Renal pelvis (tissue), 4 donors: ENCODE results near the gene CEP97. TPM values are rescaled to one million over a fixed set of nuclear protein-coding genes. Genes with fewer than 3 reads are reported as not detected.
"Not testable (repeated sequence)": the region's sequence is repeated elsewhere in the genome, so short reads cannot be mapped to it uniquely, and the experiment has no call there.

Experiments
- DNase-seq: peaks from one replicate; pipeline ENCODE4 v3.0.0-alpha.2; 2013
- polyA plus RNA-seq, 3 donors: library from polyadenylated mRNA; unstranded; fragments of 120-200 nt; gene quantifications; one replicate each; pipeline ENCODE4 v1.2.1, GENCODE V29; 2013; ENCODE audit not compliant: insufficient read length in 3 of 3

The CEP97 gene
- polyA plus RNA-seq, 3 donors = 11.8 to 19.9 (median 15.1) TPM

DNA sequence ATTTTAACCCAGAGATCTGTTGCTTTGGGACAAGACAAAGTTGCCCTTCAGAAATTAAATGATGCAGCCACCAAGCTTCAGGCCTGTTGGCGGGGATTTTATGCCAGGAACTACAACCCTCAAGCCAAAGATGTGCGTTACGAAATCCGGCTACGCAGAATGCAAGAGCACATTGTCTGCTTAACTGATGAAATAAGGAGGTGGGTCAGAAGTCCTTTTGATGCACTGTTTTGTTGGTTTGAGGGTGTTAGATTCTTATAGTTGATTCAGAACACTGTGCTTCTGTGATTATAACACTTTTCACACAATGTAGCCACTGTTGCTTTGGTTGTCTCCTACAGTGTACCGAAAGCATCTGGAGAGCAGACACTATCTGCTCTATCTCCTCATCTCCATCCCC lies 33.8 kb downstream of the CEP97 start:
- no peak for DNase-seq

DNA sequence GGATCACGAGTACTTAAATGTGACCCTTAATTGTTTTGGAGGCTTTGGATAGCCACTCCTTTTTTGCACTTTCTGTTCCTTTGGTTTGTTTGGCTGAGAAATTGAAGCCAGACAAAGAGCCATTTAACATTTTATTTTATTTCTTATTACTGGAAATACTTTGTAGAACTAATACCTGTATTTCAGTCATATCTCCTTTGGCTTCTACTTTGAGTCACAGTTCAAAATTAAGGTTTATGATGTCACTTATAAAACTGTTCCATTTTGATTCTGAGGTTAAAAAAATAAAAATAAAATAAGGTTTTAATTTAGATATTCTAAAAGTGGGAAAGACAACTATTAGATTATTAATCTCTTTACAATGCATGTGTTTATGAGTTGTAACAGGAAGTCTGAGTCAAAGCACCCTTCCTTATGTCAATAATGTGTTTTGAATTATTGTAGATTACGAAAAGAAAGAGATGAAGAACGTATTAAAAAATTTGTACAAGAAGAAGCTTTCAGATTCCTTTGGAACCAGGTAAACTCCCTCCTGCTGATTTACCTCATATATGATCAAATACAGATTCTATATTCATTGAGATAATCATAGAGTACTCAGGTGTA lies 37.7 kb downstream of the CEP97 start:
- DNase-seq = no peak

DNA sequence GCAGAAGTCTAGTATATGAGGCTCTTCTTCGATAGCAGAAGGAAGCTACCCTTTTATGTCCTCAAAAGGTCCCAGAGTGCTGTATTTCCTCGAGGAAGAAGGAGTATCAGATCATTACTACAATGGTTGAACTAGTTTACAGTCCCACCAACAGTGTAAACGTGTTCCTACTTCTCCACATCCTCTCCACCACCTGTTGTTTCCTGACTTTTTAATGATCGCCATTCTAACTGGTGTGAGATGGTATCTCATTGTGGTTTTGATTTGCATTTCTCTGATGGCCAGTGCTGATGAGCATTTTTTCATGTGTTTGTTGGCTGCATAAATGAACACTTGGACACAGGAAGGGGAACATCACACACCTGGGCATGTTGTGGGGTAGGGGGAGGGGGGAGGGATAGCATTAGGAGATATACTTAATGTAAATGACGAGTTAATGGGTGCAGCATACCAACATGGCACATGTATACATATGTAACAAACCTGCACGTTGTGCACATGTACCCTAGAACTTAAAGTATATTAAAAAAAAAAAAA lies 53.4 kb downstream of the CEP97 start:
- DNase-seq = not testable (repeated sequence)

DNA sequence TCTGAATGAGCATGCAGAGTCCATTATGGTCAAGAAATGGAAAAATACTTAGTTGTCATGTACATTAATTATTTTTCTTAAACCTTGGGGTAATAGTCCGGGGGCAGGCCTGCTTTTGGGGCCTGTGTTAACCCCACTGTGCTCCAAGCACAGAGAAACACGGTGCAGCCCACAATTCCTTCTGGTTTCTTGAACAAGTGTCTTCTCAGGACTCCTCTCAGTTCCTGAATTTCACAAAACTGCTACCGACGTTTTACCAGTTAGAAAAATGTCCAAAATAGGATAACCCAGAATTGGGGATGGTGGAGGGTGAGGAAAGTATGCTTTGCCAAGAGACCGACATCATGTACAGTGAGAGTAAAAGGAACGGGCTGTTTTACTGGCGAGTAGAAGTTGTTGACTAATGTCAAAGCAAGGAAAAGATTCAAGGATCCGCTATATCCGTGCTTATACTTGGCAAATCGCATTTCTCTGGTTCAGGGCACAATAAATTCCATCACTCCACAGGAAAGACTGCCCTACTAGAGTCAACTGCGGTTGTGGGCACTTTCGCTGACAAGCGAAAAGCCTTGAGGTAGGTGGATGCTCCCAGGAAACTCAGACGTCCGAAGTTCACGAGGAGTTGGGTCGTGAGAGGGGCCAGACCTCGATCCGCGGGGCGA lies 54.1 kb downstream of the CEP97 start:
- DNase-seq = no peak

- DNase-seq = peak; percentile 80
Measured at GRCh38 chr3:101779047-101779821, 54.8 kb downstream of the CEP97 start, which contains the start of gene NXPE3. Gene NXPE3 (plus strand): TSS chr3:101779211. CDS start chr3:101785597, 6,386 bp downstream.

GRCh38 chr3:101779822-101780381 lies 55.5 kb downstream of the CEP97 start:
- no peak for DNase-seq

GRCh38 chr3:101780661-101781060 lies 56.2 kb downstream of the CEP97 start:
- no peak for DNase-seq

DNA sequence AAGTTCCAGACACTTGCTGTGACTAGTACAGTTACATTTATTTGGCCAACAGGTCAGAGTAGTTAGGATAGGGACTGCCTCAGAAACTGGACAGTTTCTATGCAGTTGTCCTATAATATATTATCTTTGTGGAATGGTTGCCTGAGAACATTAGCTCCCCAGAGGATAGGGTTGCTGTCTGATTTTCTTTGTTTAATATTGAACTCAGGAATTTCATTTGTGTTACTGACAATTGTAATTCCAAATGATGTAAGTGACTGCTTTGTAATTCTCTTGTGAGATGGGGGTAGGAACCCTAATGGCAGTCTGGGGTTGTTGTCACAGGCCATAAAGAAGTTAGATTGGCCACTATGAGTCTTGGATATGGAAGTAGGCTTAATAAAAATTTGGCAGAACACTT lies 56.8 kb downstream of the CEP97 start:
- DNase-seq = no peak

- DNase-seq = no peak
Measured at GRCh38 chr3:101784855-101785613, 60.6 kb downstream of the CEP97 start.

- no peak for DNase-seq
Measured at GRCh38 chr3:101791778-101792177, 67.4 kb downstream of the CEP97 start.

- no peak for DNase-seq
Measured at GRCh38 chr3:101796077-101796680, 71.8 kb downstream of the CEP97 start.

DNA sequence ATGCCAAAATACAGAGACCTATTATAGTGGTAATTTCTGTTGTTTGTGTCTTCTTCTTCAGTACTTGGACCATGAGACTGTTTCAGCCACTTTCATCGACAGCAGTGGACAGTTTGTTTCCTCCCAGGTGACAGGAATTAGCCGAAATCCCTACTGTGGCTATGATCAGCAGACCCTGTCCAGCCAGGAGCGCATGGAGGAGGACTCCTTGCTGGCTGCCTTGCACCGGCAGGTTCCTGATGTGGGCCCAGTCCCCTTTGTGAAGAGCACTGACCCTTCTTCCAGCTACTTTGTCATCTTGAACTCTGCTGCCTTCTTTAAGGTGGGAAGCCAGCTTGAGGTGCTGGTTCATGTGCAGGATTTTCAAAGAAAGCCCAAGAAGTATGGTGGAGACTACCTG lies 76.8 kb downstream of the CEP97 start:
- DNase-seq = no peak

DNA sequence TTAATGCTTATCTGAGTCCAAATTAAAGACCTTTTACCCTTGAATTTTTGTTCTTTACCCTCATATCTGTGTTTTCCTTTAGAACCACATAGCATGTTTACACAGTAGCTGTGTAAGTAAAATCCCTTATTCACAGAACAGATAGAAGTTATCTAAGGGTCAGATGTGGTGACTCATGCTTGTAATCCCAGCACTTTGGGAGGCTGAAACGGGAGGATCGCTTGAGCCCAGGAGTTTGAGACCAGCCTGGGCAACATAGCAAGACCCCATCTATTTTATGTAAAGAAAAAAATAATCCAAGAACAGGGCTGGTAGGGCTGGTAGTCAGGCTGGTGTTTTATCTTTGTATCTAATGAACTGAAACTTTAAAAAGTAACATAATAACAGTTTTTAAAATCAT lies 77.8 kb downstream of the CEP97 start:
- DNase-seq = no peak

GRCh38 chr3:101803173-101803782 lies 78.9 kb downstream of the CEP97 start:
- peak; percentile 64 for DNase-seq

- DNase-seq = no peak
Measured at GRCh38 chr3:101803939-101804338, 79.5 kb downstream of the CEP97 start.

DNA sequence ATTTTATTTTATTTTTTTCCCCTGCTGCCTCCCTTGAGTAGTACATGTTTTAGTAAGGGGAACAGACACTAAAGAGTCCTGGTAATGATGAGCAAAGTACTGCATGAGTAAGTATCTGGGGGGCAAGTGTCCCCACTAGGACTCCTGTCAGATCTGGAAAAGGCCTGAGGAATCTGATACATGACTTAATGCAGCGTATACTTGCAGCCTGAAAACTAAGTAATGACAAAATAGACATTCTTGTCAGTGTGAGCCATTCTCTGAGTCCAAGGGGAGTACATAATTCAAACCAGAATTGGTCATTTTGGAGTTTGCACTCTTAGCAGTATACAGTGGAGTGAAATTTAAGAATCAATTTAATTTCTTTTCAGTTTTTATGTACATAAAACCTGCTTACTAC lies 82.1 kb downstream of the CEP97 start:
- DNase-seq = no peak

DNA sequence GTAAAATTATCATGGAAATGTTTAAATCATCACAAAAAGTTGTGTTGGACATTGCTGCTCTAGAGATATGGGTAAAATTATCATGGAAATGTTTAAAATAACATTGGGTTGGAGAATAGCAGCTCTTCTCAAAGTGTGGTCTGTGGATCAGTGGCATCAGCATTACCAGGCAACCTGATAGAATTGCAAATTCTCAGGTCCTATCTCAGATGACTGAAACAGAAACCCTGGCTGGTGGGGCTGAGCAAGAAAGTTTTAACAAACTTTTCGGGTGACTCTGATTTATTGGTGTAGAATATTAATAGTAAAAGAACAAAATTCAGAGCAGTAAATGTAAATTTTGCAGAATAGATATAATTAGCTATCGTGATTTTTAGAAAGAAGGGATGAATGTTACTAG lies 83.5 kb downstream of the CEP97 start:
- no peak for DNase-seq

GRCh38 chr3:101809178-101810021 lies 85.0 kb downstream of the CEP97 start:
- peak; percentile 39 for DNase-seq

DNA sequence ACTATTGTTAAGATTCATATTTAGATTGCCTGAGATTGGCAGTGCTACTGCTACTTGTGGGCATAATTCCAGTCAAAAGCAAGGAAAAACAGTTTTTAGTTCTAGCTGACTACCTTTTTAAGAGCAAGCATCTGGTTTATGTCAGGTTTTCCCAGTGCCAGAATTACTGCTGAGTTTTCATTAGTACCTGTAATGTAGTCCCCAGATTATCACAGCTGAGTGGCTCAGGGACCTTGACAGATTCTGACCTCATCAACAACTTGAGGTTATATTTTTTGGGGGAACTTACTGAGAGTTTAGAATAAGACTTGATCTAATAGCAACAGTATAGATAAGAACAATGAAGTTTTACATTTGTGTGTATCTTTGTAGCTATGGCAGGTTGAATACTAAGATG lies 85.6 kb downstream of the CEP97 start:
- DNase-seq = no peak

GRCh38 chr3:101811875-101812274 lies 87.5 kb downstream of the CEP97 start:
- no peak for DNase-seq
